Loucy (cell line): ENCODE data around the gene NRXN3.

ENCODE experiments used
- H2AFZ ChIP-seq: fragments of 200-600 bp; sonication (generic); 2 replicates; pipeline ENCODE4 v1.6.0; 2016; ENCODE audit warnings: antibody characterized with exemption, mild to moderate bottlenecking, low read length, moderate library complexity
- H3F3A ChIP-seq: fragments of 200-600 bp; 2 replicates; pipeline ENCODE4 v1.6.0; 2016; ENCODE audit warnings: antibody characterized with exemption, low read depth, mild to moderate bottlenecking
- H3K27me3 ChIP-seq: fragments of 200-600 bp; sonication (generic); 2 replicates; pipeline ENCODE4 v1.6.1; 2014; ENCODE audit warnings: low read length, mild to moderate bottlenecking; ENCODE audit not compliant: insufficient read depth, poor library complexity, severe bottlenecking
- H3K36me3 ChIP-seq: fragments of 200-600 bp; sonication (generic); 2 replicates; pipeline ENCODE4 v1.6.1; 2016; ENCODE audit warnings: low read length; ENCODE audit not compliant: insufficient read depth
- H3K4me1 ChIP-seq: fragments of 200-600 bp; sonication (generic); 2 replicates; pipeline ENCODE4 v1.5.1; 2014; ENCODE audit warnings: low read length, mild to moderate bottlenecking; ENCODE audit not compliant: insufficient read depth, poor library complexity, severe bottlenecking
- H3K4me2 ChIP-seq: fragments of 200-600 bp; sonication (generic); 2 replicates; pipeline ENCODE4 v1.6.0; 2014; ENCODE audit warnings: antibody characterized with exemption, low read length, low read depth, mild to moderate bottlenecking; ENCODE audit not compliant: poor library complexity, severe bottlenecking
- H3K4me3 ChIP-seq: fragments of 200-600 bp; sonication (generic); 2 replicates; pipeline ENCODE4 v1.5.1; 2014; ENCODE audit warnings: low read length, mild to moderate bottlenecking, mixed read lengths; ENCODE audit not compliant: poor library complexity, severe bottlenecking
- H3K79me2 ChIP-seq: fragments of 200-600 bp; sonication (generic); 2 replicates; pipeline ENCODE4 v1.6.1; 2014; ENCODE audit warnings: low read length; ENCODE audit not compliant: insufficient read depth
- H3K9ac ChIP-seq: fragments of 200-600 bp; sonication (generic); 2 replicates; pipeline ENCODE4 v1.6.0; 2014; ENCODE audit warnings: mild to moderate bottlenecking, low read depth, low read length, moderate library complexity; ENCODE audit not compliant: poor library complexity, severe bottlenecking
- H3K9me2 ChIP-seq: fragments of 200-600 bp; sonication (generic); replicated peaks from 2 replicates; pipeline ENCODE4 v1.6.1; 2016; ENCODE audit warnings: low read depth, low read length, mixed read lengths
- H3K9me3 ChIP-seq: fragments of 200-600 bp; sonication (generic); 2 replicates; pipeline ENCODE4 v1.6.1; 2014; ENCODE audit warnings: mild to moderate bottlenecking, antibody characterized with exemption, low read length, low read depth; ENCODE audit not compliant: insufficient read depth
- H4K20me1 ChIP-seq: fragments of 200-600 bp; sonication (generic); 2 replicates; pipeline ENCODE4 v1.6.0; 2014; ENCODE audit warnings: antibody characterized with exemption, low read length, mild to moderate bottlenecking; ENCODE audit not compliant: insufficient read depth, poor library complexity, severe bottlenecking
- CTCF ChIP-seq: fragments of 200-600 bp; sonication (generic); conservative IDR thresholded peaks from 2 replicates; pipeline ENCODE4 v1.5.1; 2014; ENCODE audit warnings: mild to moderate bottlenecking, antibody characterized with exemption, low read length
- EZH2phosphoT487 ChIP-seq: fragments of 200-600 bp; IDR thresholded peaks from 2 replicates; pipeline ENCODE4 v1.6.1; 2018; ENCODE audit warnings: antibody characterized with exemption, mild to moderate bottlenecking, moderate library complexity, borderline replicate concordance

Gene NRXN3

DNA sequence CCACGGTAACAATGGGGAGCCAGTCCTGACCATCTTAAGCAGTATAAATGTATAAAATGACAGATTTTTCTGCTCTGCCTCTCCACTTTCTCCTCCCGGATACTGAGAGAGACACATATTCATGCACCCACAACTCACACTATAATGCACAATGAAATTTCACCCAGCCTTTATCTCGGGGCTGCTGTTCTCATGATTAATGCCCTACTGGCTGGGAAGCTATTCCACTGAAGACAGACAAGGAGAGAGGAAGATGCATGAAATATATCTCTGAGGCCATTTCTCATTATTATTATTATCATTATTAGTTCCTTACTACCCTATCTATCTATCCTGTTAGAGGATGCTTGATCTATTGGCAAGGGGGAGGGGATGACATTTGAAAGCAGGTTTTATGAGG is 1539.4 kb downstream of the NRXN3 start:
- H2AFZ ChIP-seq: no peak overlapping the region
- H3K4me2 ChIP-seq: no peak overlapping the region
- no peaks in the 10 kb centered on the region for H3K9me2 ChIP-seq
- no peaks in the 10 kb centered on the region for H3K4me1 ChIP-seq
- no peak overlapping the region for H3K4me3 ChIP-seq
- H3K9me3 ChIP-seq: no peaks in the 10 kb centered on the region
- H4K20me1 ChIP-seq: no peaks in the 10 kb centered on the region
- H3K9ac ChIP-seq: no peak overlapping the region
- no peaks in the 10 kb centered on the region for H3K36me3 ChIP-seq
- no peaks in the 10 kb centered on the region for H3F3A ChIP-seq
- no peak for TF ChIP-seq EZH2phosphoT487
- no peak for TF ChIP-seq CTCF
- H3K79me2 ChIP-seq: no peaks in the 10 kb centered on the region
- H3K27me3 ChIP-seq: no peaks in the 10 kb centered on the region

DNA sequence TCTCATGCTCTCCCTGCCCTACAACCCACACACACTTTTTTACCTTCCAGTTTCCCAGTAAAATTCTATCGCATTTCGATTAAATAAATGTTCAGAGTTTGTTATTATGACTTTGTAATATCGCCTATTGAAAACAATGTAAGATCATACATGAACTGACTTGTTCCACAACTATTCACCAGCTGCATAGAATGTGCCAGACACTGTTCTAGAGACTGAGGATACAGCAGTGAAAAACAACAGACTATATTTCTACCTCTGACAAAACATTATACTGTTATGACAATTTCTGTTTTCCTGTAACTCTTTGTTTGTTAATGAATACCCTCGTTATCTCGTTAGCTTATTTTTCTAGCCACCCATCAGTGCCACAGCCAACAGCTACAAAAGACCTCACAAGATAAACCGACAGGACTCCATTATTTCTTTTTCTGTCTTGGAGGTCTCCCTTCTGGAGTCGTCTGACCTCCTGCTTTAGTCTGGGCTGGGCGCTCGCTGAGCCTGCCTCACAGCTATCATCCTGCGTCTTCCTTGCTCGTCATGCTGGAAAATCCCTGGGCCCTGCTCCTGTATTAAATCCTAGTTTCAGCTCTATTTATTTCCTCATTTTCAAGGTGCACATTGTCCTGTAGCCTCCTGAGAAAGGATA is 1542.3 kb downstream of the NRXN3 start:
- no peaks in the 10 kb centered on the region for H3K4me1 ChIP-seq
- H3K9me2 ChIP-seq: no peaks in the 10 kb centered on the region
- no peak for TF ChIP-seq EZH2phosphoT487
- no peak for TF ChIP-seq CTCF
- H4K20me1 ChIP-seq: no peaks in the 10 kb centered on the region
- H3K4me2 ChIP-seq: no peak overlapping the region
- no peaks in the 10 kb centered on the region for H3K27me3 ChIP-seq
- no peak overlapping the region for H3K9ac ChIP-seq
- H3K36me3 ChIP-seq: no peaks in the 10 kb centered on the region
- no peaks in the 10 kb centered on the region for H3K79me2 ChIP-seq
- H3K4me3 ChIP-seq: no peak overlapping the region
- H3K9me3 ChIP-seq: no peaks in the 10 kb centered on the region
- H2AFZ ChIP-seq: no peak overlapping the region
- H3F3A ChIP-seq: no peaks in the 10 kb centered on the region

DNA sequence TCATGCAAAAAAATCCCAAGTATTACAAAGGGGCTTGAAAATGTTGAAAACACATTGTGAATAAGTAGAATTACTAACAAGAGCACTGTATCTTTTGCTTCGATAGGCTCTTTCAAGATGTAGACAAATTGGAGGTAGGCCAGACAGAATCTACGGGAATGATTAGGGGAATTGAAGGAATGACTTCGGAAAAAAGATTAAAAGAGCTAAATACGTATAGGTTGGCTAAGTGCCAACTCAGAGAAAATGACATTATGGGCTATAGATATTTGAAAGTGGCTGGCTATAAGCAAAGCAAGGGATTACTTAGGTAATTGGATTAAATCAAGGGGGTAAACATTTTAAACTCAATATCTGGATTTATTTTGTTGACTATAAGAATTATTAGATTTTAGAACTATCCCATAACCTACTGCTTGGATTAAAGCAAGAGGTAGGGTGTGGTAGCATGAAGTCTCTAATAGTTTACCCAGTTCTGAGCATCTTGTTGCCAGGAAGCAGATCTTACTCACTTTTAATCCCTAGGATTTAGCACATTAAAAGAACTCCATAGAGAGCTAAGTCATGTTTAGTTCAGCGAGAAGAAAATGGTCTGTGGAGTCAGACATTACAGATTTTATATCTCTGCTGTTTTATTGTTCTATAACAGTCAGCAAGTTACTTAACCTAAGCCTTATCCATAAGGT is 1551.4 kb downstream of the NRXN3 start:
- TF ChIP-seq EZH2phosphoT487 (no peak), CTCF (no peak)
- no peaks in the 10 kb centered on the region for H3K9me2 ChIP-seq
- H3K4me3 ChIP-seq: no peak overlapping the region
- H2AFZ ChIP-seq: no peak overlapping the region
- no peaks in the 10 kb centered on the region for H3K9me3 ChIP-seq
- no peaks in the 10 kb centered on the region for H3K36me3 ChIP-seq
- H3K4me2 ChIP-seq: no peak overlapping the region
- no peaks in the 10 kb centered on the region for H4K20me1 ChIP-seq
- peaks cover 9% of the 10 kb centered on the region for H3K4me1 ChIP-seq
- H3K27me3 ChIP-seq: no peaks in the 10 kb centered on the region
- no peak overlapping the region for H3K9ac ChIP-seq
- H3F3A ChIP-seq: no peaks in the 10 kb centered on the region
- H3K79me2 ChIP-seq: no peaks in the 10 kb centered on the region
